Right lung (tissue), 10 donors: ENCODE measurements around the gene SLC12A4. TPM values are rescaled to one million over a fixed set of nuclear protein-coding genes. Genes with fewer than 3 reads are reported as not detected.
"Not testable (repeated sequence)": the region's sequence is repeated elsewhere in the genome, so short reads cannot be mapped to it uniquely, and the experiment has no call there.

Source experiments
- DNase-seq, 2 donors: peaks; one replicate each; pipeline ENCODE4 v3.0.0-alpha.2; 2013
- long read RNA-seq, 8 donors: transcript quantifications; one replicate each; lab custom pipeline, GENCODE V29; 2026
- polyA plus RNA-seq, 5 donors: library from polyadenylated mRNA; unstranded; fragments of 120-200 nt; gene quantifications; one replicate each; pipeline versions ENCODE4 v1.2.1 to v1.2.3, GENCODE V29; 2013; ENCODE audit warnings: inconsistent platforms in 1 of 5, low replicate concordance in 1 of 5; ENCODE audit not compliant: insufficient read length in 5 of 5, insufficient read depth in 1 of 5

Gene SLC12A4
- 10 to 100 TPM; 36.1 to 53.9 (median 47.5) TPM for polyA plus RNA-seq
- long read RNA-seq, donor 1, full-length matches to known transcripts: 3 of 67 reads
- long read RNA-seq, donor 1, partial matches to known transcripts: 64 of 67 reads
- long read RNA-seq, donor 1, other reads (novel, unspliced or antisense): 0 of 67 reads
- long read RNA-seq, donor 2, full-length matches to known transcripts: 3 of 3 reads
- long read RNA-seq, donor 2, partial matches to known transcripts: 0 of 3 reads
- long read RNA-seq, donor 2, other reads (novel, unspliced or antisense): 0 of 3 reads
- long read RNA-seq, donor 3, full-length matches to known transcripts: 2 of 8 reads
- long read RNA-seq, donor 3, partial matches to known transcripts: 6 of 8 reads
- long read RNA-seq, donor 3, other reads (novel, unspliced or antisense): 0 of 8 reads
- long read RNA-seq, donor 4, partial matches to known transcripts: 7 of 7 reads
- long read RNA-seq, donor 4, other reads (novel, unspliced or antisense): 0 of 7 reads
- long read RNA-seq, donor 5, full-length matches to known transcripts: 6 of 18 reads
- long read RNA-seq, donor 5, partial matches to known transcripts: 12 of 18 reads
- long read RNA-seq, donor 5, other reads (novel, unspliced or antisense): 0 of 18 reads
- long read RNA-seq, donor 6, full-length matches to known transcripts: 2 of 12 reads
- long read RNA-seq, donor 6, partial matches to known transcripts: 10 of 12 reads
- long read RNA-seq, donor 6, other reads (novel, unspliced or antisense): 0 of 12 reads
- long read RNA-seq, donor 7, partial matches to known transcripts: 28 of 29 reads
- long read RNA-seq, donor 7, other reads (novel, unspliced or antisense): 0 of 29 reads
- long read RNA-seq, donor 8, full-length matches to known transcripts: 1 of 1 reads
- long read RNA-seq, donor 8, partial matches to known transcripts: 0 of 1 reads
- long read RNA-seq, donor 8, other reads (novel, unspliced or antisense): 0 of 1 reads

GRCh38 chr16:67968400-67969253 is at the start of gene SLC12A4:
SLC12A4 (minus strand) TSS chr16:67968637; CDS start chr16:67968553, 84 bp downstream.
- peak; percentile 90 for DNase-seq

- DNase-seq: no peak
These were observed 47.2 kb upstream of the SLC12A4 start, which contains the start of gene DPEP2NB for GRCh38 chr16:68015681-68016080. DPEP2NB (minus strand) TSS chr16:68015911; CDS start chr16:68015770, 141 bp downstream.

- DNase-seq: no peak
These were observed 45.0 kb upstream of the SLC12A4 start for GRCh38 chr16:68013440-68013839.

GRCh38 chr16:68009872-68010271 is 41.4 kb upstream of the SLC12A4 start:
- DNase-seq: not testable (repeated sequence)

- DNase-seq: no peak
These were observed 40.8 kb upstream of the SLC12A4 start for GRCh38 chr16:68009157-68009735.

- DNase-seq: no peak
These were observed 37.4 kb upstream of the SLC12A4 start for GRCh38 chr16:68005786-68006286.

- no peak for DNase-seq
These were observed 36.8 kb upstream of the SLC12A4 start for GRCh38 chr16:68005211-68005610.

GRCh38 chr16:68003031-68003430 is 34.6 kb upstream of the SLC12A4 start:
- no peak for DNase-seq

- no peak for DNase-seq
These were observed 32.0 kb upstream of the SLC12A4 start for GRCh38 chr16:68000450-68000849.

- no peak for DNase-seq
These were observed 31.5 kb upstream of the SLC12A4 start for GRCh38 chr16:67999985-68000384.

GRCh38 chr16:67998779-67999688 is 30.6 kb upstream of the SLC12A4 start, which contains the start of gene DPEP2:
DPEP2 (minus strand) TSS chr16:67999484; CDS start chr16:67993212, 6,272 bp downstream.
- DNase-seq: not testable (repeated sequence)

GRCh38 chr16:67998231-67998778 is 29.9 kb upstream of the SLC12A4 start:
- not testable (repeated sequence) for DNase-seq

- DNase-seq: no peak
These were observed 28.2 kb upstream of the SLC12A4 start for GRCh38 chr16:67996666-67997065.

- DNase-seq: no peak
These were observed 27.0 kb upstream of the SLC12A4 start for GRCh38 chr16:67995423-67995822.

- not testable (repeated sequence) for DNase-seq
These were observed 25.6 kb upstream of the SLC12A4 start for GRCh38 chr16:67994040-67994408.

- peak; percentile 54 to 60 for DNase-seq
These were observed 25.0 kb upstream of the SLC12A4 start for GRCh38 chr16:67993207-67994039.

GRCh38 chr16:67992661-67993206 is 24.3 kb upstream of the SLC12A4 start:
- DNase-seq: no peak

GRCh38 chr16:67990018-67990386 is 21.6 kb upstream of the SLC12A4 start:
- DNase-seq: no peak
